A673 (cell line): ENCODE results near the gene MEAK7. TPM values are rescaled to one million over a fixed set of nuclear protein-coding genes. Genes with fewer than 3 reads are reported as not detected.

Experiments used
- BruUV-seq: library from RNA; stranded (reverse); fragments of 400-500 nt; replicated peaks from 2 replicates; lab custom pipeline; 2021; lab: Mats Ljungman, UMichigan
- CTCF ChIA-PET: fragments of 300-600 bp; sonication (Branson Sonifier 250); formaldehyde crosslinking; loops from one replicate; lab custom pipeline; 2022; ENCODE audit warnings: antibody characterized with exemption; lab: Charles Lee
- POLR2A ChIA-PET: fragments of 300-600 bp; sonication (Branson Sonifier 250); formaldehyde crosslinking; loops from one replicate; lab custom pipeline; 2022; ENCODE audit warnings: antibody characterized with exemption; ENCODE audit not compliant: low non-redundant PET; lab: Charles Lee
- DNase-seq: peaks from one replicate; pipeline ENCODE4 v3.0.0-alpha.2; 2015; ENCODE audit warnings: low spot score
- H3K27ac ChIP-seq: fragments of 200-600 bp; sonication (generic); 2 replicates; pipeline ENCODE4 v1.5.1; 2016; ENCODE audit warnings: mixed run types, low read depth, mild to moderate bottlenecking, mixed read lengths, antibody characterized with exemption, low read length; ENCODE audit not compliant: poor library complexity, severe bottlenecking
- H3K27me3 ChIP-seq: fragments of 200-600 bp; sonication (generic); replicated peaks from 2 replicates; pipeline ENCODE4 v1.6.1; 2017; ENCODE audit warnings: mixed run types, low read depth, mild to moderate bottlenecking, mixed read lengths, antibody characterized with exemption, low read length; ENCODE audit not compliant: insufficient read depth, poor library complexity
- H3K36me3 ChIP-seq: fragments of 200-600 bp; sonication (generic); 2 replicates; pipeline ENCODE4 v1.6.1; 2016; ENCODE audit warnings: mixed run types, mild to moderate bottlenecking, mixed read lengths, antibody characterized with exemption, low read length; ENCODE audit not compliant: insufficient read depth, poor library complexity, severe bottlenecking
- H3K4me1 ChIP-seq: fragments of 200-600 bp; sonication (generic); 2 replicates; pipeline ENCODE4 v1.6.1; 2017; ENCODE audit warnings: mixed run types, mild to moderate bottlenecking, mixed read lengths, antibody characterized with exemption, low read length; ENCODE audit not compliant: insufficient read depth, poor library complexity, severe bottlenecking
- H3K4me3 ChIP-seq: fragments of 200-600 bp; sonication (generic); 2 replicates; pipeline ENCODE4 v1.5.1; 2016; ENCODE audit warnings: low read depth, mixed run types, mild to moderate bottlenecking, mixed read lengths, low read length; ENCODE audit not compliant: poor library complexity, severe bottlenecking
- H3K9me3 ChIP-seq: fragments of 200-600 bp; sonication (generic); 2 replicates; pipeline ENCODE4 v1.6.1; 2016; ENCODE audit warnings: mixed run types, low read depth, mild to moderate bottlenecking, mixed read lengths, antibody characterized with exemption, low read length; ENCODE audit not compliant: poor library complexity, severe bottlenecking
- CTCF ChIP-seq: fragments of 300-800, 200-600 bp; sonication (generic); conservative IDR thresholded peaks from 2 replicates; pipeline ENCODE4 v1.5.1; 2017; ENCODE audit warnings: low read depth, mild to moderate bottlenecking, antibody characterized with exemption, low read length, moderate library complexity, mixed read lengths
- EZH2 ChIP-seq: fragments of 200-600 bp; sonication (generic); IDR thresholded peaks from 2 replicates; pipeline ENCODE4 v1.6.1; 2017; ENCODE audit warnings: borderline replicate concordance, low read depth, mild to moderate bottlenecking, mixed read lengths, antibody characterized with exemption, low read length; ENCODE audit not compliant: poor library complexity, severe bottlenecking
- intact Hi-C: fragments of 100-400 bp; cut with micrococcal nuclease; formaldehyde crosslinking; loops from one replicate; pipeline ENCODE4 v1.10.0; 2022; ENCODE audit not compliant: unreplicated experiment
- total RNA-seq: library from RNA; stranded (reverse); gene quantifications from 2 replicates; pipeline ENCODE4 v1.2.3, GENCODE V29; 2021

Gene MEAK7
- total RNA-seq, 1 experiment from 2014 or later: 11.6 TPM

- BruUV-seq: no TSS peak
These were observed 35.7 kb upstream of the MEAK7 start for GRCh38 chr16:84540194-84540593.

GRCh38 chr16:84538222-84538840 lies 33.9 kb upstream of the MEAK7 start:
- Histone ChIP-seq H3K4me3 (no peak overlapping the region), H3K4me1 (no peaks in the 10 kb centered on the region), H3K27me3 (no peaks in the 10 kb centered on the region), H3K27ac (no peak overlapping the region), H3K9me3 (no peaks in the 10 kb centered on the region), H3K36me3 (no peaks in the 10 kb centered on the region)
- no peak for DNase-seq
- BruUV-seq: no TSS peak
- no peak for TF ChIP-seq EZH2
- TF ChIP-seq CTCF: no peak
- ChIA-PET CTCF (no interaction called here), POLR2A (no interaction called here)
- intact Hi-C loops: no loop called here

More at GRCh38 chr16:84540194-84540593, 35.7 kb upstream of the MEAK7 start:
- ChIA-PET CTCF (no interaction called here), POLR2A (no interaction called here)
- intact Hi-C loops: no loop called here
- TF ChIP-seq EZH2 (no peak), CTCF (no peak)
- Histone ChIP-seq H3K4me1 (peaks cover 3% of the 10 kb centered on the region), H3K4me3 (no peak overlapping the region), H3K36me3 (no peaks in the 10 kb centered on the region), H3K27ac (no peak overlapping the region), H3K9me3 (no peaks in the 10 kb centered on the region), H3K27me3 (no peaks in the 10 kb centered on the region)
- no peak for DNase-seq

- no peak overlapping the region for H3K27ac ChIP-seq
- H3K9me3 ChIP-seq: no peaks in the 10 kb centered on the region
- ChIA-PET CTCF (no interaction called here), POLR2A (no interaction called here)
- no peaks in the 10 kb centered on the region for H3K36me3 ChIP-seq
- DNase-seq: no peak
- BruUV-seq: no TSS peak
- no peaks in the 10 kb centered on the region for H3K4me1 ChIP-seq
- TF ChIP-seq EZH2 (no peak), CTCF (no peak)
- no peaks in the 10 kb centered on the region for H3K27me3 ChIP-seq
- H3K4me3 ChIP-seq: no peak overlapping the region
- intact Hi-C loops: no loop called here
These were observed 33.2 kb upstream of the MEAK7 start for GRCh38 chr16:84537491-84538151.
